ENCODE measurements around the gene ZBTB7B.

Gene ZBTB7B

DNA sequence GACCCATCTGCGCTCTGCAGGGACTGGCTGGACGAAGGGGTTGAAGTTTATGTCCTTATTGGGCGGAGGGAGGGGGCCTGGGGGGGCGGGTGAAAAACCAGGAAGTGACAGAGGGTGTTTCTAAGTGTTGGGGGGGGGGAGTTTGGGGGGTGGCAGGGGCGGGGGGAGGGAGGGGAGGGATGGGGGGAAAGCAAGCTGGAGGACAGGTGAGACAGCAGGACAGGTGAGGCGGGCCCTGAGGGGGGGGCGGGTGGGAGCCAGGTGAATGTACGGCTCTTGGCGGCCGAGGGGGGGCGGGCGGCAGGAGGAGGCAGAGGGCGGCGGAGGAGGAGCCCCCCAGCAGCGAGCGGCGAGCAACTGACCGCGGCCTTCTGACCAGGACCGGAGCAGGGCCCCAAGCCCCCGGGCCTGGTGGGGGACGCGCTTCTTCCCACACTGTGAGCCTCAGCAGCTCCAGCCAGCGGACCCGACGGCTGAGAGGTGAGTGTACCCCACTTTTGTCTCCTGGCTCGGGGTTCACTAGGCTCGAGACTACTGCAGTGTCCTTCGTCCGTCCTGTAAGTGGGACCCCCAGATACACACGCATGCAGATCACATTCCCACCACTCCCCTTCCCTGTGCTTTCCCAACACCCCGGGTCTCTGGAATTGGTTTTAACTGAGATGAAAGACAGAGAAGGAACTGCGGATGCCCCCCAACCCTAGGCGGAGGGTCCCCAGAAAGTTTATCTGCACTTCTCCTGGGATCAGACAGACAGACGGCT is at the start of gene ZBTB7B:
ZBTB7B (plus strand) TSS at position 339 of the 763 bp plus-strand sequence. CDS start 11,859 bp downstream, outside the sequence.
- H3K4me3 ChIP-seq (ENCODE audit: low read depth, low read length), result peak within 1 kb of the TSS; percentile 86
- TF ChIP-seq, protein P1, sequence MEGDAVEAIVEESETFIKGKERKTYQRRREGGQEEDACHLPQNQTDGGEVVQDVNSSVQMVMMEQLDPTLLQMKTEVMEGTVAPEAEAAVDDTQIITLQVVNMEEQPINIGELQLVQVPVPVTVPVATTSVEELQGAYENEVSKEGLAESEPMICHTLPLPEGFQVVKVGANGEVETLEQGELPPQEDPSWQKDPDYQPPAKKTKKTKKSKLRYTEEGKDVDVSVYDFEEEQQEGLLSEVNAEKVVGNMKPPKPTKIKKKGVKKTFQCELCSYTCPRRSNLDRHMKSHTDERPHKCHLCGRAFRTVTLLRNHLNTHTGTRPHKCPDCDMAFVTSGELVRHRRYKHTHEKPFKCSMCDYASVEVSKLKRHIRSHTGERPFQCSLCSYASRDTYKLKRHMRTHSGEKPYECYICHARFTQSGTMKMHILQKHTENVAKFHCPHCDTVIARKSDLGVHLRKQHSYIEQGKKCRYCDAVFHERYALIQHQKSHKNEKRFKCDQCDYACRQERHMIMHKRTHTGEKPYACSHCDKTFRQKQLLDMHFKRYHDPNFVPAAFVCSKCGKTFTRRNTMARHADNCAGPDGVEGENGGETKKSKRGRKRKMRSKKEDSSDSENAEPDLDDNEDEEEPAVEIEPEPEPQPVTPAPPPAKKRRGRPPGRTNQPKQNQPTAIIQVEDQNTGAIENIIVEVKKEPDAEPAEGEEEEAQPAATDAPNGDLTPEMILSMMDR (conservative IDR thresholded peaks at IDR 0.05; ENCODE audit: low read depth, low read length), result no peak
- peak; percentile 21 for DNase-seq (ENCODE audit: low read depth)

DNA sequence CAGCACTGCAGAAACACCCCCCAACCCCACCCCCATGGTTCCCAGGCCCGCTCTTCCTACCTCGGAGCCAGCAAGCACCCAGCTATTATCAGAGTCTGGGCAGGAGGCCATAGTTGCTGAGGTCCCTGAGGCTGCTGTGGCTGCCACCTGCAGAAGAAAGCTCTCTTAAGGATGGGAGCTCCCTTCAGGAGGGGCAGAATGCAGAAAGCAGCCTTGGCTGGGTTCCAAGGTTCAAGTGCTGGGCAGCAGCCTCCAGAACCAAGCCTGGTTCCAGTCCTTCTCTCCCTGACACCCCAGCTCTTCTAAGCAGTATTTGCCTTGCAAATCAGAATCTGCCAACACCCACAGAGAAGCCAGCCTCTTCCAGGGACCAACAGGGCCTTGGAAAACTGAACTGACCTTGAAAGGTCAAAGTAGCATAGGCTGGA is 49.0 kb upstream of the ZBTB7B start:
- no peak for DNase-seq (ENCODE audit: low read depth)
- no peak overlapping the region for H3K4me3 ChIP-seq (ENCODE audit: low read depth, low read length)
- TF ChIP-seq, protein P1 (conservative IDR thresholded peaks at IDR 0.05; ENCODE audit: low read depth, low read length), result no peak

GRCh38 chr1:154954541-154954940 is 48.1 kb upstream of the ZBTB7B start:
- TF ChIP-seq, protein P1 (conservative IDR thresholded peaks at IDR 0.05; ENCODE audit: low read depth, low read length), result no peak
- no peak overlapping the region for H3K4me3 ChIP-seq (ENCODE audit: low read depth, low read length)
- DNase-seq (ENCODE audit: low read depth), result no peak

GRCh38 chr1:154955039-154955717 is 47.4 kb upstream of the ZBTB7B start:
- H3K4me3 ChIP-seq (ENCODE audit: low read depth, low read length), result peak overlapping the region; percentile 68
- TF ChIP-seq, protein P1 (conservative IDR thresholded peaks at IDR 0.05; ENCODE audit: low read depth, low read length), result no peak
- DNase-seq (ENCODE audit: low read depth), result peak; percentile 89

DNA sequence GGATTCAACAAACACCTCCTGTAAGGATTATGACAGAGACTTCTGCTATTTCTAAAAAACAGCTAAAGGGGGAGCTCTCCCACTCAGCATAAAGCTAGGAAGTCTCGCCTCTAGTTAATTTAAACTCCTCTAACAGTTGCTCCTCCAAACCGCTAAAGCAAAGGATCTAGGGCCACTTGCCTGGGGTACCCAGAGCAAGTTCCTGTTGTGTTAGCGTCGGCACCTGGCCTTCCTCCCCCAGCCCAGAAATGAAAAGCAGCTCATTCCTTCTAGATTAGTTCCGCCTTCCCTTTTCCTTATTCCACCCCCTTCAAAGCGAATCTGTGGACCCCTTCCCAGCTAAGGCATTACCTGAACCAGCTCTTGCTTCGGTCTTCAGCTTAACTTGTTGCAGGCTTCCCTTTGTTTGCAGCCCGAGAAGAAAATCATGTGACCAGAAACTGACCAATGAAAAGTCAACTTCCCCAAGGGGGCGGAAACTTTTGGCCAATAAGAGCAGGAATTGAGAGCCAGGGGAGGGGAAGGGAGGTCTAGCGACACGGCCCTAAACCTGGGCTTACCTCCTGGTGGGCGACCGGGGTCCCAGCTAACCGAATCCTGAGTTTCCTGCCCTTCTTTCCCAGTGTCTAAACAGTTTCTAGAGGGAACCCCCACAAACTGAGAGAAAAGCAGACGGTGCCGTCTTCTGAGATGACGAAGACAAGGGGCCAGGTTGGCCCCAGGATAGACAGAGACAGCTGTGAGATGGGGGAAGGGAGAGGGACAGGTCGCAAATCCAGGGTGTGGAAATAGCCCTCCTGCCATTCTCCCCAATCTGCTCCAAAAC is 46.7 kb upstream of the ZBTB7B start, which contains the start of gene PBXIP1:
PBXIP1 (minus strand) TSS at position 382 of the 826 bp plus-strand sequence. CDS start 2,378 bp downstream, outside the sequence.
- peak; percentile 93 for DNase-seq (ENCODE audit: low read depth)
- H3K4me3 ChIP-seq (ENCODE audit: low read depth, low read length), result peak within 1 kb of the TSS; percentile 68
- TF ChIP-seq, protein P1 (conservative IDR thresholded peaks at IDR 0.05; ENCODE audit: low read depth, low read length), result peak; percentile 60

- TF ChIP-seq, protein P1 (conservative IDR thresholded peaks at IDR 0.05; ENCODE audit: low read depth, low read length), result no peak
- DNase-seq (ENCODE audit: low read depth), result peak; percentile 20
- H3K4me3 ChIP-seq (ENCODE audit: low read depth, low read length), result peak overlapping the region; percentile 68
Measured at GRCh38 chr1:154956544-154956941, 46.1 kb upstream of the ZBTB7B start.
